Parathyroid adenoma (tissue), 2 donors: ENCODE measurements around the gene EPS15.
"Not testable (repeated sequence)": the region's sequence is repeated elsewhere in the genome, so short reads cannot be mapped to it uniquely, and the experiment has no call there.

Experiments used
- H2AFZ ChIP-seq: fragments of 300-600 bp; sonication (generic); one replicate; pipeline ENCODE4 v1.7.0; 2017; ENCODE audit warnings: antibody characterized with exemption, mild to moderate bottlenecking
- H3K27ac ChIP-seq: fragments of 300-600 bp; sonication (generic); one replicate; pipeline ENCODE4 v1.7.0; 2017
- H3K27me3 ChIP-seq: fragments of 300-600 bp; sonication (generic); one replicate; pipeline ENCODE4 v1.7.0; 2017; ENCODE audit warnings: low read length; ENCODE audit not compliant: control insufficient read depth, insufficient read depth
- H3K36me3 ChIP-seq: fragments of 300-600 bp; sonication (generic); one replicate; pipeline ENCODE4 v1.7.0; 2017; ENCODE audit warnings: low read length; ENCODE audit not compliant: control insufficient read depth, insufficient read depth
- H3K4me1 ChIP-seq: fragments of 300-600 bp; sonication (generic); one replicate; pipeline ENCODE4 v1.7.0; 2017; ENCODE audit warnings: control low read depth
- H3K4me2 ChIP-seq: fragments of 300-600 bp; sonication (generic); one replicate; pipeline ENCODE4 v1.7.0; 2017; ENCODE audit warnings: low read length
- H3K4me3 ChIP-seq: fragments of 300-600 bp; sonication (generic); one replicate; pipeline ENCODE4 v1.7.0; 2017; ENCODE audit warnings: low read depth, low read length
- H3K79me2 ChIP-seq: fragments of 300-600 bp; sonication (generic); one replicate; pipeline ENCODE4 v1.7.0; 2017; ENCODE audit warnings: control low read depth
- H3K9ac ChIP-seq: fragments of 300-600 bp; sonication (generic); one replicate; pipeline ENCODE4 v1.7.0; 2017; ENCODE audit warnings: mild to moderate bottlenecking
- H3K9me3 ChIP-seq: fragments of 300-600 bp; sonication (generic); one replicate; pipeline ENCODE4 v1.7.0; 2017; ENCODE audit warnings: low read length; ENCODE audit not compliant: control insufficient read depth
- TF ChIP-seq, protein P1 (sequence below): fragments of 300-600 bp; sonication (generic); IDR thresholded peaks from one replicate; pipeline ENCODE4 v1.7.0; 2017; ENCODE audit warnings: antibody characterized with exemption, mild to moderate bottlenecking
- donor health status: primary hyperparathyroidism.

EPS15 gene

DNA sequence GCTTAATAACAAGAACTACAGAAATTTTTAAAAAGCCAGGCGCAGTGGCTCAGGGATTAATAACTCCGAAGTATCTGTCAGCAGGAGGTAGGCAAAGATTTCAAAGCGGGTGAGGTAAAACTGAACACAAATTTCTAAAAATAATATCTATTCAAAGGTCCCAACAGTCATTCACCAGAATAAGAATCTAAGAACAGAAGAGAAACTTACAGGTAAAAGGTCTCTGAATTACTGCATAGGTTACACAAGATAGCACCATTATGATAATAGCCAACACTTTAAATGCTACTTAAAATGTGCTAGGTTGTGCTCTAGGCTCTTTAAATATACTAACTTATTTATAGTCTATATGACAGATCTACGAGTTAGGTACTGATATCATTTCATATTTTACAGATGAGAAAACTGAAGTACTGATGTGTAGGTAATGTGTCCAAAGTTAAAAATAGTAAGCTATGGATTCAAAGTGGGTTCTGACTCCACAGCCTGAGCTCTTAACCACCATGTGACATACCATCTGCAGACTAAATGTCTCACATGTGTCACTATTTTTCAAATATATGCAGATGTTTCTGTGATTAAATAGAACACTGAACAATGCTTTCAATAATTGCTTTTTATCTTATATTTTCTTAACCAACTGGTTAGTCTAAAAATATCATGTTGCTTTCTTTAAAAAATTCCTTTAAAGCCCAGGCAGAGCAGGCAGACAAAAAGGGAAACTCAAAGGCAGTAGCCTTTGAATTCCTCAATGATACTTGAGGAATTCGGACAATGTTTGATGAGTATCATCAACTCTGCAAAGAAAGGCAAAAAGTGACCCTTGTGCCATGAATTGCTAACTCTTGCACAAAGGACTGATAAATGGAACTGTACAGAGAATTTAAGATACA is 108.3 kb downstream of the EPS15 start:
- H3K9ac ChIP-seq = no peak overlapping the region
- H2AFZ ChIP-seq = no peak overlapping the region
- H3K4me3 ChIP-seq = no peak overlapping the region
- TF ChIP-seq, protein P1, sequence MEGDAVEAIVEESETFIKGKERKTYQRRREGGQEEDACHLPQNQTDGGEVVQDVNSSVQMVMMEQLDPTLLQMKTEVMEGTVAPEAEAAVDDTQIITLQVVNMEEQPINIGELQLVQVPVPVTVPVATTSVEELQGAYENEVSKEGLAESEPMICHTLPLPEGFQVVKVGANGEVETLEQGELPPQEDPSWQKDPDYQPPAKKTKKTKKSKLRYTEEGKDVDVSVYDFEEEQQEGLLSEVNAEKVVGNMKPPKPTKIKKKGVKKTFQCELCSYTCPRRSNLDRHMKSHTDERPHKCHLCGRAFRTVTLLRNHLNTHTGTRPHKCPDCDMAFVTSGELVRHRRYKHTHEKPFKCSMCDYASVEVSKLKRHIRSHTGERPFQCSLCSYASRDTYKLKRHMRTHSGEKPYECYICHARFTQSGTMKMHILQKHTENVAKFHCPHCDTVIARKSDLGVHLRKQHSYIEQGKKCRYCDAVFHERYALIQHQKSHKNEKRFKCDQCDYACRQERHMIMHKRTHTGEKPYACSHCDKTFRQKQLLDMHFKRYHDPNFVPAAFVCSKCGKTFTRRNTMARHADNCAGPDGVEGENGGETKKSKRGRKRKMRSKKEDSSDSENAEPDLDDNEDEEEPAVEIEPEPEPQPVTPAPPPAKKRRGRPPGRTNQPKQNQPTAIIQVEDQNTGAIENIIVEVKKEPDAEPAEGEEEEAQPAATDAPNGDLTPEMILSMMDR = no peak
- no peak overlapping the region for H3K4me2 ChIP-seq
- H3K79me2 ChIP-seq = no peaks in the 10 kb centered on the region
- no peaks in the 10 kb centered on the region for H3K27me3 ChIP-seq
- H3K36me3 ChIP-seq = no peaks in the 10 kb centered on the region
- no peak overlapping the region for H3K27ac ChIP-seq
- H3K4me1 ChIP-seq = no peaks in the 10 kb centered on the region
- no peaks in the 10 kb centered on the region for H3K9me3 ChIP-seq

DNA sequence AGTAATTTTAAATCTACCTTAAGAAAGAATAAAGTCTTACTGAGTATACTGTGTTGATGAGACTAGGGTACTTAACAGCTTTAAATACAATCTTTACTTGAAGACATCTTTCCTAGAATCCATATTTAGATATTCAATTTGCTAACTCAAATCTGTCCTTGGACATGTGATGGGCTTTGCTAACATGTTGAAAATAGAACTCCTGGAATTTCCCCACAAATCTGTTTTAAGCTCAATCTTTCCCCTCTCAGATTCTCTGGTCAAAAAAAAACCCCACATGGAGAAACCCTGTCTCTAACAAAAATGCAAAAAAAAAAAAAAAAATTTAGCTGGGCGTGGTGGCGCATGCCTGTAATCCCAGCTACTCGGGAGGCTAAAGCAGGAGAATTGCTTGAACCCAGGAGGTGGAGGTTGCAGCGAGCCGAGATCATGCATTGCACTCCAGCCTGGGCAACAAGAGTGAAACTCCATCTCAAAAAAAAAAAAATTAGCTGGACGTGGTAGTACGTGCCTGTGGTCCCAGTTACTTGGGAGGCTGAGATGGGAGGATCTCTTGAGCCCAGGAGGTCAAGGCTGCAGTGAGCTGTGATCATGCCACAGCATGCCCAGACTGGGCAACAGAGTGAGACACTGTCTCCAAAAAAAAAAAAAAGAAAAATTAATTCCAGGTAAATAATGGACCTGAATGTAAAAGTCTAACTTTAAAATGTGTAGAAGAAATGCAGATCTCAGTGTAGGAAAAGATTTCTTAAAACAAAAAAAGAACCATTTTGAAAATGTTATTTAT is 109.1 kb downstream of the EPS15 start:
- H3K4me1 ChIP-seq, H3K36me3 ChIP-seq, H3K79me2 ChIP-seq, H3K4me3 ChIP-seq, H3K9me3 ChIP-seq, H3K4me2 ChIP-seq, H3K9ac ChIP-seq, H3K27me3 ChIP-seq, H3K27ac ChIP-seq, H2AFZ ChIP-seq: not testable (repeated sequence)

DNA sequence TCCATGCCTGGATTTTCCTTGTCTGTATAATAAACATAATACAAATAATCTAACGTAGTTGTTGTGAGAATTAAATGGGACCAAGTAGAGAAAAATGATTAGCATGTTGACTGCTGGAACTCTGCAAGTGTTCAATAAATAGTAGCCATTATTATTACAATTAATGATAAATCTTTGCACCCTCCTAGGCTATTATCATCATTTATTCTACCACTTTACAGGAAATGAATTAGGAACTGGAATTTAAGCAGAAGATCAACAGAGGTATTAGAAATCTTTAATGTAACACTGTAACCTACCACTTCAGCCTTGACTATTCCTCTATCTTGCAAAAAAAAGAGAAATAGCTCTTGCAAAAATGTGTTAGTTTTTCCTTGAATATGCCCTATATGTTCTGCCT is 126.8 kb downstream of the EPS15 start:
- no peak overlapping the region for H3K9ac ChIP-seq
- TF ChIP-seq, protein P1 = no peak
- H3K27ac ChIP-seq = no peak overlapping the region
- no peaks in the 10 kb centered on the region for H3K36me3 ChIP-seq
- H3K4me3 ChIP-seq = no peak overlapping the region
- no peaks in the 10 kb centered on the region for H3K27me3 ChIP-seq
- no peaks in the 10 kb centered on the region for H3K9me3 ChIP-seq
- no peak overlapping the region for H2AFZ ChIP-seq
- H3K4me2 ChIP-seq = no peak overlapping the region
- no peaks in the 10 kb centered on the region for H3K79me2 ChIP-seq
- no peaks in the 10 kb centered on the region for H3K4me1 ChIP-seq

DNA sequence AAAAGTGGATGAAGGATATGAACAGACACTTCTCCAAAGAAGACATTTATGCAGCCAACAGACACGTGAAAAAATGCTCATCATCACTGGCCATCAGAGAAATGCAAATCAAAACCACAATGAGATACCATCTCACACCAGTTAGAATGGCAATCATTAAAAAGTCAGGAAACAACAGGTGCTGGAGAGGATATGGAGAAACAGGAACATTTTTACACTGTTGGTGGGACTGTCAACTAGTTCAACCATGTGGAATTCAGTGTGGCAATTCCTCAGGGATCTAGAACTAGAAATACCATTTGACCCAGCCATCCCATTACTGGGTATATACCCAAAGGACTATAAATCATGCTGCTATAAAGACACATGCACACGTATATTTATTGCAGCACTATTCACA is 128.4 kb downstream of the EPS15 start:
- H3K36me3 ChIP-seq, H3K27me3 ChIP-seq, H3K79me2 ChIP-seq, H3K27ac ChIP-seq, H3K4me3 ChIP-seq, H3K4me1 ChIP-seq, H2AFZ ChIP-seq, H3K4me2 ChIP-seq, H3K9ac ChIP-seq, H3K9me3 ChIP-seq: not testable (repeated sequence)

DNA sequence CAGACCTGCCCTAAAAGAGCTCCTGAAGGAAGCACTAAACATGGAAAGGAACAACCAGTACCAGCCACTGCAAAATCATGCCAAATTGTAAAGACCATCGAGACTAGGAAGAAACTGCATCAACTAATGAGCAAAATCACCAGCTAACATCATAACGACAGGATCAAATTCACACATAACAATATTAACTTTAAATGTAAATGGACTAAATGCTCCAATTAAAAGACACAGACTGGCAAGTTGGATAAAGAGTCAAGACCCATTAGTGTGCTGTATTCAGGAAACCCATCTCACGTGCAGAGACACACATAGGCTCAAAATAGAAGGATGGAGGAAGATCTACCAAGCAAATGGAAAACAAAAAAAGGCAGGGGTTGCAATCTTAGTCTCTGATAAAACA is 131.8 kb downstream of the EPS15 start:
- H3K9ac ChIP-seq, H2AFZ ChIP-seq, H3K9me3 ChIP-seq, H3K79me2 ChIP-seq, H3K4me2 ChIP-seq, H3K4me1 ChIP-seq, H3K27ac ChIP-seq, H3K4me3 ChIP-seq, H3K36me3 ChIP-seq, H3K27me3 ChIP-seq: not testable (repeated sequence)

DNA sequence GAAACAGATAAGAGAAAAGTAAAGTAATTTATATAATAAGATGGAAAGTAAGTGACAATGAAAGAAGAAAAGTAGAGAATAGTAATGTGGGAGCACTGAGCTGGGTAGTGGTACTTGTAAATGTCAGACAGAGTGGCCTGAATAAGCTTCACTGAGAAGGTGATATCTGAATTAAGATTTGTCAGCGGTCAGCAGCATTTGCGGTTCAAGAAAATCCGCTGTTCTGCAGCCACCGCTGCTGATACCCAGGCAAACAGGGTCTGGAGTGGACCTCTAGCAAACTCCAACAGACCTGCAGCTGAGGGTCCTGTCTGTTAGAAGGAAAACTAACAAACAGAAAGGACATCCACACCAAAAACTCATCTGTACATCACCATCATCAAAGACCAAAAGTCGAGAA is 132.8 kb downstream of the EPS15 start:
- not testable (repeated sequence) for H3K79me2 ChIP-seq, H3K27ac ChIP-seq, H3K9me3 ChIP-seq, H2AFZ ChIP-seq, H3K9ac ChIP-seq, H3K36me3 ChIP-seq, H3K27me3 ChIP-seq, H3K4me3 ChIP-seq, H3K4me2 ChIP-seq, H3K4me1 ChIP-seq
